Thyroid gland (tissue), 4 donors: ENCODE data around the gene BBIP1. TPM values are rescaled to one million over a fixed set of nuclear protein-coding genes. Genes with fewer than 3 reads are reported as not detected.

ENCODE experiments used
- DNase-seq, 2 donors: peaks; one replicate each; pipeline ENCODE4 v3.0.0-alpha.2; 2019
- H3K27ac ChIP-seq, 3 donors: fragments of 200-600 bp; sonication (generic); 1 replicate in 2 of 3; 2 replicates in 1 of 3; pipeline ENCODE4 v1.5.1; 2016 to 2019; ENCODE audit warnings: mild to moderate bottlenecking in 1 of 3, moderate library complexity in 1 of 3
- H3K27me3 ChIP-seq: fragments of 200-600 bp; sonication (generic); one replicate; pipeline ENCODE4 v1.5.1; 2019
- H3K36me3 ChIP-seq, 2 donors: fragments of 200-600 bp; sonication (generic); one replicate each; pipeline ENCODE4 v1.5.1; 2016 to 2019
- H3K4me1 ChIP-seq, 2 donors: fragments of 200-600 bp; sonication (generic); one replicate each; pipeline ENCODE4 v1.5.1; 2017 to 2019
- H3K4me3 ChIP-seq, 3 donors: fragments of 200-600 bp; sonication (generic); replicated peaks in 1 of 3; 1 replicate in 2 of 3; 2 replicates in 1 of 3; pipeline ENCODE4 v1.5.1; 2016; ENCODE audit warnings: mild to moderate bottlenecking in 1 of 3
- H3K9me3 ChIP-seq: fragments of 200-600 bp; sonication (generic); one replicate; pipeline ENCODE4 v1.5.1; 2017
- CTCF ChIP-seq, 6 experiments: fragments of 200-600 bp in 3 of 6; fragments of 450-650 bp in 3 of 6; sonication (generic) in 3 of 6; IDR thresholded peaks; one replicate each; pipeline ENCODE4 v1.5.1; 2016 to 2019; ENCODE audit warnings: antibody characterized with exemption in 6 of 6, mild to moderate bottlenecking in 2 of 6, inconsistent platforms in 1 of 6, moderate library complexity in 1 of 6
- POLR2A ChIP-seq, 2 donors: fragments of 450-650 bp; IDR thresholded peaks; one replicate each; pipeline ENCODE4 v1.6.1; 2017; ENCODE audit warnings: antibody characterized with exemption in 2 of 2, mild to moderate bottlenecking in 2 of 2, moderate library complexity in 1 of 2
- WGBS, 2 donors: methylation state at CpG; one replicate each; pipeline ENCODE4 v1.1.5; 2017; 5-methylcytosine and 5-hydroxymethylcytosine counted together
- intact Hi-C: fragments of 100-400 bp; cut with DNase I; formaldehyde crosslinking; loops from one replicate; pipeline ENCODE4 v1.15.1; 2023
- total RNA-seq, 4 donors: library from RNA; depleted of rRNA; stranded (reverse); fragments of >200 nt; gene quantifications; one replicate each; pipeline ENCODE4 v1.2.3, GENCODE V29; 2016

The BBIP1 gene
- total RNA-seq, 4 donors from 2014 or later, result 27.3 to 48.4 (median 34.1) TPM

GRCh38 chr10:110857265-110858171 is 61.5 kb downstream of the BBIP1 start:
- intact Hi-C loops, result no loop called here
- H3K4me3 ChIP-seq, result no peak overlapping the region
- no peaks in the 10 kb centered on the region for H3K27me3 ChIP-seq
- no peaks in the 10 kb centered on the region for H3K9me3 ChIP-seq
- H3K4me1 ChIP-seq, result peaks cover 38 to 40% of the 10 kb centered on the region in 2 donors
- H3K27ac ChIP-seq, result peak overlapping the region; percentile 22 to 45 (median 29)
- TF ChIP-seq CTCF (IDR thresholded peaks at IDR 0.05), result no peak
- peak in 1 of 2 donors; percentile 21 for TF ChIP-seq POLR2A (IDR thresholded peaks at IDR 0.05)
- 46 to 49% methylated on average over 12 of the region's 12 CpGs for WGBS, 2 donors
- peak; percentile 65 to 73 for DNase-seq
- H3K36me3 ChIP-seq, result no peaks in the 10 kb centered on the region

- H3K9me3 ChIP-seq, result no peaks in the 10 kb centered on the region
- no peaks in the 10 kb centered on the region for H3K27me3 ChIP-seq
- TF ChIP-seq POLR2A (IDR thresholded peaks at IDR 0.05) (no peak), CTCF (IDR thresholded peaks at IDR 0.05) (no peak)
- H3K4me1 ChIP-seq, result peaks cover 37 to 40% of the 10 kb centered on the region in 2 donors
- H3K36me3 ChIP-seq, result no peaks in the 10 kb centered on the region
- H3K27ac ChIP-seq, result no peak overlapping the region
- H3K4me3 ChIP-seq, result no peak overlapping the region
- intact Hi-C loops, result no loop called here
- no peak for DNase-seq
Measured at GRCh38 chr10:110853921-110854605, 64.9 kb downstream of the BBIP1 start.

- no peak for DNase-seq
- Histone ChIP-seq H3K36me3 (no peaks in the 10 kb centered on the region), H3K4me1 (peaks cover 31 to 36% of the 10 kb centered on the region in 2 donors), H3K9me3 (no peaks in the 10 kb centered on the region), H3K27ac (peak overlapping the region in 2 of 3 donors; percentile 56 to 82), H3K4me3 (no peak overlapping the region), H3K27me3 (no peaks in the 10 kb centered on the region)
- intact Hi-C loops, result no loop called here
- 93 to 95% methylated on average over 4 of the region's 4 CpGs for WGBS, 2 donors
- no peak for TF ChIP-seq POLR2A (IDR thresholded peaks at IDR 0.05)
- TF ChIP-seq CTCF (IDR thresholded peaks at IDR 0.05), result no peak
Measured at GRCh38 chr10:110852947-110853346, 66.0 kb downstream of the BBIP1 start.

GRCh38 chr10:110852255-110852896 is 66.6 kb downstream of the BBIP1 start:
- DNase-seq, result peak; percentile 66 to 76
- peak overlapping the region; percentile 55 to 82 (median 56) for H3K27ac ChIP-seq
- intact Hi-C loops, result no loop called here
- H3K9me3 ChIP-seq, result no peaks in the 10 kb centered on the region
- WGBS, 2 donors, result 58 to 59% methylated on average over 7 of the region's 7 CpGs
- TF ChIP-seq POLR2A (IDR thresholded peaks at IDR 0.05) (peak in 1 of 2 donors; percentile 47), CTCF (IDR thresholded peaks at IDR 0.05) (no peak)
- H3K4me1 ChIP-seq, result peaks cover 27 to 31% of the 10 kb centered on the region in 2 donors
- H3K36me3 ChIP-seq, result no peaks in the 10 kb centered on the region
- no peaks in the 10 kb centered on the region for H3K27me3 ChIP-seq
- H3K4me3 ChIP-seq, result no peak overlapping the region
